ENCODE results near the gene EME1. TPM values are rescaled to one million over a fixed set of nuclear protein-coding genes. Genes with fewer than 3 reads are reported as not detected.
A peak's percentile ranks its signal among the peaks of the same experiment; 100 is the strongest.

EME1 gene
- total and polyA plus RNA-seq, 2 of the 13 experiments (the other 11 are each of a cell fraction or from before 2014, with no cell fraction given), result 20.7 to 24.6 TPM

DNA sequence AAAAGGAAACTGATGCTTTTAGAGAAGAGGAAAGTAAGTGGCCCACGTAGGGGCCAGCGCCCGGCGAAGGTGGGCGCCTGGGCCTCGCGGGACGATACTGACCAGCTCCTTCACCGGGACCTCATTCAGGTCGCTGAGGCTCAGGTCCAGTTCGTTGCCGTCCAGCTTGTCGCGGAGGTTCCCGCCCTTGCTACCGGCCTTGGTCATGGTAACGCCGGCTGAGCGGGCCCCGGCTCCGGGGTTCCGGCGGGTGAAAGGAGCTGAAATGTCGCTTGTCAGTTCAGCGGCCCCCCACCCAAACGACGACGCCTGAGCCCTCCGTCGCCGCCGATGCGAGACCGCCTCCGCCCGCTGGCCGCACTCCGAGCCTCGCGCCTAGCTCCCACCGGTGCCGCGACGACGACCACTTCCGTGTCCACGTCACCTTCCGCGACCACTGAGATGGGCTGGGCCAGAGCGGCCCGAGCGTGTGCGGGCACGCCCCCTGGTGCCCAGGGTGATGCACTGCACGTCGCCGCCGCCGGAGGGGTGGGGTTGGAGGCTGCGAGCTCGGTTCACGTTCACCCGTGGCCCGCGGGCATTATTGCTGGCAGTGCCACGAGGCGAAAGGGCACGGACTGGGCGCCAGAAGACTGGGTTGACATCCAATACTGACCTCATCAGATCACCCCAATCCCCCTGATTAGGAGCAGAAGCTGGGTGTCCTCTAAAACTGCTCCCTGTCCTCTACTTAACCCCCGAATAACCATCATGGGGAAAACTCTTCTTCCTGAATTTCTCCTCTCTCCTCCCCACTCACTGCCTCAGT is 24.3 kb downstream of the EME1 start, which contains the start of gene LRRC59 (continued):
- TF ChIP-seq ZNF709 (CRISPR knock-in tag; IDR thresholded peaks at IDR 0.05) (peak; percentile 99), SETDB1 (CRISPR knock-in tag; IDR thresholded peaks at IDR 0.05; ENCODE audit: borderline replicate concordance) (no peak), HNRNPK (IDR thresholded peaks at IDR 0.05; ENCODE audit: low read depth, low read length, poor library complexity, severe bottlenecking) (peak; percentile 87), ZNF703 (CRISPR knock-in tag; IDR thresholded peaks at IDR 0.05; ENCODE audit: borderline replicate concordance) (peak; percentile 75; the same call in 1 of the 2 replicates), NR1H2 (CRISPR knock-in tag; IDR thresholded peaks at IDR 0.05; ENCODE audit: borderline replicate concordance, low read depth) (peak; percentile 86), HDAC1 (CRISPR knock-in tag; IDR thresholded peaks at IDR 0.05) (peak; percentile 100), ZNF530 (CRISPR knock-in tag; IDR thresholded peaks at IDR 0.05; ENCODE audit: low read depth) (no peak), ZNF432 (CRISPR knock-in tag; IDR thresholded peaks at IDR 0.05; ENCODE audit: borderline replicate concordance) (no peak), CREBL2 (CRISPR knock-in tag; IDR thresholded peaks at IDR 0.05; ENCODE audit: borderline replicate concordance) (peak; percentile 87; the same call in 1 of the 2 replicates), KLF11 (CRISPR knock-in tag; IDR thresholded peaks at IDR 0.05) (peak; percentile 79; the same call in 1 of the 2 replicates), KDM2A (CRISPR knock-in tag; IDR thresholded peaks at IDR 0.05; ENCODE audit: borderline replicate concordance, low read depth) (peak; percentile 100), STAT5B (CRISPR knock-in tag; IDR thresholded peaks at IDR 0.05) (peak; percentile 95), POGZ (CRISPR knock-in tag; IDR thresholded peaks at IDR 0.05) (peak; percentile 100), ZNF780A (CRISPR knock-in tag; IDR thresholded peaks at IDR 0.05) (peak; percentile 98; the same call in 1 of the 2 replicates), ZNF7 (CRISPR knock-in tag; IDR thresholded peaks at IDR 0.05) (no peak; the same call in 1 of the 2 replicates), ZNF318 (CRISPR knock-in tag; IDR thresholded peaks at IDR 0.05) (peak; percentile 95), SOX6 (IDR thresholded peaks at IDR 0.05) (no peak), SOX6 (CRISPR knock-in tag; IDR thresholded peaks at IDR 0.05) (peak; percentile 91), MED8 (CRISPR knock-in tag; IDR thresholded peaks at IDR 0.05; ENCODE audit: insufficient replicate concordance) (peak; percentile 97), ZNF878 (CRISPR knock-in tag; IDR thresholded peaks at IDR 0.05) (0 out of 2 replicates have a peak, but pooled peaks have one; percentile 45)
- TF ChIP-seq, protein P1, sequence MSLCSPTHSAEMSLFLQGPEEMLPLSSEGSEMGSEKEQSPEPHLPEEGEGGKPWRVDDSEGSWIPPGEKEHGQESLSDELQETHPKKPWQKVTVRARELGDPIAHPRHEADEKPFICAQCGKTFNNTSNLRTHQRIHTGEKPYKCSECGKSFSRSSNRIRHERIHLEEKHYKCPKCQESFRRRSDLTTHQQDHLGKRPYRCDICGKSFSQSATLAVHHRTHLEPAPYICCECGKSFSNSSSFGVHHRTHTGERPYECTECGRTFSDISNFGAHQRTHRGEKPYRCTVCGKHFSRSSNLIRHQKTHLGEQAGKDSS (CRISPR knock-in tag; IDR thresholded peaks at IDR 0.05; ENCODE audit: borderline replicate concordance, low read depth), result peak; percentile 96
